Measurements from ENCODE around the gene MYO5A. TPM values are rescaled to one million over a fixed set of nuclear protein-coding genes. Genes with fewer than 3 reads are reported as not detected.

MYO5A gene
- total RNA-seq, 1 experiment from 2014 or later: 21.8 TPM

DNA sequence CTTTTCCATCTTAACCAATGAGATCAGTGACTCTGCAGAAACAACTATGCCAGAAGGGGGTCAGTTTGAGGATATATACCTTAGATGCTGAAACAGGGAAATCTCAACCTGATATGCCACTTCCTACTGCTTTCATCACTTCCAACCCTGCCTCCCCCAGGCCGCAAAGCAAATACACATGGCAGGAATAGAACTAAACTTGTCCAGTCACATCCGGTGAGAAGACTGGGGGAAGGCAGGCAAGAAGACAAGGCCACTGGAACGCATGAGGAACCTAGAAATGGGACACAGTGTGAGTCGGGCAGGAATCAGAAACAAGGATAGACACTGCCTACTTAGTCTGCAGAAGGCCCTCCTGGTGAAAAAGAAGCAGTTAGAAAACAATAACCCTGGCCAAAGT, 90.6 kb downstream of the MYO5A start:
- H3K4me1 ChIP-seq (ENCODE audit: insufficient read depth, low read length): no peaks in the 10 kb centered on the region; the same call in 1 of the 2 replicates
- no peaks in the 10 kb centered on the region for H4K20me1 ChIP-seq (ENCODE audit: control insufficient read depth, insufficient read depth, insufficient read length)
- H3K4me3 Mint-ChIP-seq: no peak overlapping the region
- no peak overlapping the region for H2BK5ac ChIP-seq (ENCODE audit: insufficient read length, low read length)
- H4K91ac ChIP-seq (ENCODE audit: insufficient read length, low read depth, low read length): no peak overlapping the region
- no peak overlapping the region for H3T11ph ChIP-seq (ENCODE audit: low read length)
- H2BK12ac ChIP-seq (ENCODE audit: insufficient read length, low read depth, low read length): no peak overlapping the region
- no peak overlapping the region for H2BK15ac ChIP-seq (ENCODE audit: low read depth, low read length)
- no peaks in the 10 kb centered on the region; the same call in 1 of the 2 replicates for H3K27me3 Mint-ChIP-seq (ENCODE audit: low read depth)
- no peak overlapping the region for H3K27ac ChIP-seq (ENCODE audit: insufficient read length, low read depth, low read length)
- H3K56ac ChIP-seq (ENCODE audit: insufficient read length, low read depth, low read length): no peak overlapping the region
- H3K14ac ChIP-seq (ENCODE audit: insufficient read depth, low read length): 0 out of 2 replicates have a peak overlapping the region, but pooled peaks have one; percentile 12
- H4K8ac ChIP-seq (replicated peaks; ENCODE audit: insufficient read length, low read depth, low read length): no peak overlapping the region
- no peak overlapping the region for H3K18ac ChIP-seq (ENCODE audit: insufficient read length, low read depth, low read length)
- H3K4me1 Mint-ChIP-seq: peaks cover 9 to 14% of the 10 kb centered on the region in 2 experiments
- no peaks in the 10 kb centered on the region for H3K79me1 ChIP-seq (ENCODE audit: insufficient read depth, low read depth, low read length, poor library complexity, severe bottlenecking)
- TF ChIP-seq, protein P1, sequence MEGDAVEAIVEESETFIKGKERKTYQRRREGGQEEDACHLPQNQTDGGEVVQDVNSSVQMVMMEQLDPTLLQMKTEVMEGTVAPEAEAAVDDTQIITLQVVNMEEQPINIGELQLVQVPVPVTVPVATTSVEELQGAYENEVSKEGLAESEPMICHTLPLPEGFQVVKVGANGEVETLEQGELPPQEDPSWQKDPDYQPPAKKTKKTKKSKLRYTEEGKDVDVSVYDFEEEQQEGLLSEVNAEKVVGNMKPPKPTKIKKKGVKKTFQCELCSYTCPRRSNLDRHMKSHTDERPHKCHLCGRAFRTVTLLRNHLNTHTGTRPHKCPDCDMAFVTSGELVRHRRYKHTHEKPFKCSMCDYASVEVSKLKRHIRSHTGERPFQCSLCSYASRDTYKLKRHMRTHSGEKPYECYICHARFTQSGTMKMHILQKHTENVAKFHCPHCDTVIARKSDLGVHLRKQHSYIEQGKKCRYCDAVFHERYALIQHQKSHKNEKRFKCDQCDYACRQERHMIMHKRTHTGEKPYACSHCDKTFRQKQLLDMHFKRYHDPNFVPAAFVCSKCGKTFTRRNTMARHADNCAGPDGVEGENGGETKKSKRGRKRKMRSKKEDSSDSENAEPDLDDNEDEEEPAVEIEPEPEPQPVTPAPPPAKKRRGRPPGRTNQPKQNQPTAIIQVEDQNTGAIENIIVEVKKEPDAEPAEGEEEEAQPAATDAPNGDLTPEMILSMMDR (conservative IDR thresholded peaks at IDR 0.05): no peak
- no peaks in the 10 kb centered on the region for H3K36me3 Mint-ChIP-seq (ENCODE audit: insufficient read depth in 1 of 3, low read depth in 3 of 3)
- no CpG with 5 or more reads among the region's 4 CpGs for WGBS (ENCODE audit: extremely low coverage, insufficient read length, low lambda C conversion rate)
- no peaks in the 10 kb centered on the region for H3K9me3 Mint-ChIP-seq
- H3K23me2 ChIP-seq (ENCODE audit: insufficient read length, low read depth, low read length, poor library complexity, severe bottlenecking): no peaks in the 10 kb centered on the region
- H3K4ac ChIP-seq (ENCODE audit: low read depth, low read length): no peak overlapping the region
- H4K5ac ChIP-seq (ENCODE audit: insufficient read length, low read depth, low read length): peak overlapping the region; percentile 27
- no peak for DNase-seq
- no peak overlapping the region for H3K9ac ChIP-seq (ENCODE audit: extremely low read depth, insufficient read length, low read length)
- H3K9me3 ChIP-seq (ENCODE audit: control insufficient read depth, low read depth, low read length): no peaks in the 10 kb centered on the region
- H2BK120ac ChIP-seq (ENCODE audit: low read depth, low read length, poor library complexity, severe bottlenecking): no peak overlapping the region
- no peak overlapping the region for H2AFZ ChIP-seq (ENCODE audit: low read length)
- no peak overlapping the region for H3K23ac ChIP-seq (ENCODE audit: insufficient read length, low read depth, low read length)
- H3K27me3 ChIP-seq (ENCODE audit: insufficient read depth, low read length): no peaks in the 10 kb centered on the region
- peaks cover 2% of the 10 kb centered on the region; the same call in 1 of the 2 replicates for H3K79me2 ChIP-seq (ENCODE audit: insufficient read depth, low read length)
- H2BK20ac ChIP-seq (ENCODE audit: low read depth, low read length, poor library complexity, severe bottlenecking): no peak overlapping the region
- no peak overlapping the region for H3K4me2 ChIP-seq (ENCODE audit: insufficient read depth, insufficient read length, low read length)
- H2AK5ac ChIP-seq (ENCODE audit: insufficient read length, low read length): no peak overlapping the region
- H3K27ac Mint-ChIP-seq: peak overlapping the region in 2 of 3 experiments; percentile 25 to 50; a peak in 2 of 7 replicates
